Neural cell (in vitro differentiated cells): ENCODE measurements around the gene SYT1. TPM values are rescaled to one million over a fixed set of nuclear protein-coding genes. Genes with fewer than 3 reads are reported as not detected.

ENCODE experiments used
- H2AFZ ChIP-seq: fragments of 200-600, 300-800 bp; sonication (generic), shearing (Covaris generic); 2 replicates; pipeline ENCODE4 v1.6.0; 2014; ENCODE audit warnings: low read depth, mild to moderate bottlenecking, antibody characterized with exemption, low read length, moderate library complexity
- H3F3A ChIP-seq: fragments of 200-600 bp; shearing (Covaris generic); 2 replicates; pipeline ENCODE4 v1.6.1; 2016; ENCODE audit warnings: mild to moderate bottlenecking, moderate library complexity, mixed read lengths, antibody characterized with exemption, low read length; ENCODE audit not compliant: insufficient read depth, poor library complexity, severe bottlenecking
- H3K27ac ChIP-seq: fragments of 200-600, 300-800 bp; sonication (generic), shearing (Covaris generic); 2 replicates; pipeline ENCODE4 v1.5.1; 2014; ENCODE audit warnings: mild to moderate bottlenecking, low read length, moderate library complexity
- H3K27me3 ChIP-seq: fragments of 300-800, 200-600 bp; sonication (generic), shearing (Covaris generic); 2 replicates; pipeline ENCODE4 v1.6.0; 2014; ENCODE audit warnings: mild to moderate bottlenecking, low read depth, low read length, moderate library complexity; ENCODE audit not compliant: insufficient read depth
- H3K36me3 ChIP-seq: fragments of 300-800, 200-600 bp; sonication (generic), shearing (Covaris generic); 2 replicates; pipeline ENCODE4 v1.5.1; 2014; ENCODE audit warnings: mild to moderate bottlenecking, antibody characterized with exemption, low read length, moderate library complexity; ENCODE audit not compliant: insufficient read depth
- H3K4me2 ChIP-seq: fragments of 300-800, 200-600 bp; sonication (generic), shearing (Covaris generic); 2 replicates; pipeline ENCODE4 v1.6.0; 2014; ENCODE audit warnings: mild to moderate bottlenecking, low read length
- H3K4me3 ChIP-seq: fragments of 300-800, 200-600 bp; sonication (generic), shearing (Covaris generic); 2 replicates; pipeline ENCODE4 v1.5.1; 2014; ENCODE audit warnings: mild to moderate bottlenecking, low read length, moderate library complexity
- H3K79me2 ChIP-seq: fragments of 200-600 bp; shearing (Covaris generic); replicated peaks from 2 replicates; pipeline ENCODE4 v1.6.0; 2014; ENCODE audit warnings: mild to moderate bottlenecking, low read length, moderate library complexity; ENCODE audit not compliant: insufficient read depth
- H3K9ac ChIP-seq: fragments of 300-800, 200-600 bp; sonication (generic), shearing (Covaris generic); 2 replicates; pipeline ENCODE4 v1.6.1; 2016; ENCODE audit warnings: mild to moderate bottlenecking, low read length, mixed read lengths
- H3K9me2 ChIP-seq: fragments of 200-600 bp; shearing (Covaris generic); 2 replicates; pipeline ENCODE4 v1.6.1; 2016; ENCODE audit warnings: mild to moderate bottlenecking, low read length, mixed read lengths; ENCODE audit not compliant: insufficient read depth
- H3K9me3 ChIP-seq: fragments of 200-600, 300-800 bp; sonication (generic), shearing (Covaris generic); 2 replicates; pipeline ENCODE4 v1.6.1; 2016; ENCODE audit warnings: mild to moderate bottlenecking, mixed run types, low read length, moderate library complexity, mixed read lengths
- H4K20me1 ChIP-seq: fragments of 200-600 bp; shearing (Covaris generic); 2 replicates; pipeline ENCODE4 v1.6.1; 2016; ENCODE audit warnings: mild to moderate bottlenecking, mixed run types; ENCODE audit not compliant: insufficient read depth
- CTCF ChIP-seq: fragments of 450-650 bp; IDR thresholded peaks from 2 replicates; pipeline ENCODE4 v1.5.1; 2014; ENCODE audit warnings: antibody characterized with exemption, mild to moderate bottlenecking, moderate library complexity; ENCODE audit not compliant: poor library complexity, severe bottlenecking
- EP300 ChIP-seq: fragments of 450-650 bp; conservative IDR thresholded peaks from 2 replicates; pipeline ENCODE4 v1.6.1; 2014; ENCODE audit warnings: antibody characterized with exemption, mild to moderate bottlenecking, moderate library complexity; ENCODE audit not compliant: poor library complexity, severe bottlenecking
- EZH2 ChIP-seq: fragments of 200-600, 300-800 bp; shearing (Covaris generic), sonication (generic); IDR thresholded peaks from 2 replicates; pipeline ENCODE4 v1.6.1; 2014; ENCODE audit warnings: antibody characterized with exemption, low read length, borderline replicate concordance, mild to moderate bottlenecking; ENCODE audit not compliant: insufficient read depth, poor library complexity, severe bottlenecking
- MXI1 ChIP-seq: fragments of 450-650 bp; conservative IDR thresholded peaks from 2 replicates; pipeline ENCODE4 v1.6.1; 2014; ENCODE audit warnings: antibody characterized with exemption, mild to moderate bottlenecking; ENCODE audit not compliant: poor library complexity, severe bottlenecking
- POLR2AphosphoS5 ChIP-seq: IDR thresholded peaks from 2 replicates; pipeline ENCODE4 v1.6.1; 2012
- RAD21 ChIP-seq: fragments of 450-650 bp; conservative IDR thresholded peaks from 2 replicates; pipeline ENCODE4 v1.6.1; 2014; ENCODE audit warnings: antibody characterized with exemption, mild to moderate bottlenecking, moderate library complexity
- REST ChIP-seq: IDR thresholded peaks from 2 replicates; pipeline ENCODE4 v1.6.1; 2012; ENCODE audit warnings: borderline replicate concordance
- SMC3 ChIP-seq: fragments of 450-650 bp; conservative IDR thresholded peaks from 2 replicates; pipeline ENCODE4 v1.6.1; 2014; ENCODE audit warnings: antibody characterized with exemption, mild to moderate bottlenecking, moderate library complexity; ENCODE audit not compliant: poor library complexity
- TAF1 ChIP-seq: IDR thresholded peaks from 2 replicates; pipeline ENCODE4 v1.6.1; 2012; ENCODE audit warnings: low read depth
- polyA plus RNA-seq: library from polyadenylated mRNA; depleted of rRNA; stranded (reverse); fragments of >200 nt; gene quantifications from 2 replicates; pipeline ENCODE4 v1.2.3, GENCODE V29; 2014

Gene SYT1
- polyA plus RNA-seq, 1 donor from 2014 or later = 103 TPM

GRCh38 chr12:79317179-79317847, 452.7 kb downstream of the SYT1 start:
- Histone ChIP-seq H3K9me3 (peaks cover 6% of the 10 kb centered on the region), H3K27ac (no peak overlapping the region), H4K20me1 (no peaks in the 10 kb centered on the region), H3K4me3 (no peak overlapping the region), H3K9ac (no peak overlapping the region), H3K36me3 (no peaks in the 10 kb centered on the region), H3K9me2 (no peaks in the 10 kb centered on the region), H3F3A (no peaks in the 10 kb centered on the region), H3K4me2 (no peak overlapping the region), H2AFZ (no peak overlapping the region), H3K79me2 (no peaks in the 10 kb centered on the region), H3K27me3 (no peaks in the 10 kb centered on the region)
- TF ChIP-seq MXI1 (no peak), EZH2 (no peak), REST (no peak), TAF1 (no peak), RAD21 (no peak), POLR2AphosphoS5 (no peak), EP300 (no peak), CTCF (no peak), SMC3 (no peak)

GRCh38 chr12:79322905-79323304, 458.3 kb downstream of the SYT1 start:
- Histone ChIP-seq H2AFZ (no peak overlapping the region), H3F3A (no peaks in the 10 kb centered on the region), H4K20me1 (no peaks in the 10 kb centered on the region), H3K9me2 (no peaks in the 10 kb centered on the region), H3K27ac (no peak overlapping the region), H3K79me2 (no peaks in the 10 kb centered on the region), H3K9me3 (no peaks in the 10 kb centered on the region), H3K4me2 (no peak overlapping the region), H3K4me3 (no peak overlapping the region), H3K27me3 (no peaks in the 10 kb centered on the region), H3K9ac (no peak overlapping the region), H3K36me3 (no peaks in the 10 kb centered on the region)
- TF ChIP-seq REST = no peak
- no peak for TF ChIP-seq MXI1
- TF ChIP-seq EZH2 = no peak
- no peak for TF ChIP-seq TAF1
- no peak for TF ChIP-seq EP300
- no peak for TF ChIP-seq RAD21
- no peak for TF ChIP-seq CTCF
- no peak for TF ChIP-seq POLR2AphosphoS5
- TF ChIP-seq SMC3 = no peak
